Colonic mucosa (tissue), 4 donors: ENCODE data around the gene SYNE1. TPM values are rescaled to one million over a fixed set of nuclear protein-coding genes. Genes with fewer than 3 reads are reported as not detected.

ENCODE experiments used
- DNase-seq: peaks from one replicate; pipeline ENCODE4 v3.0.0-alpha.2; 2020
- H3K27ac ChIP-seq: fragments of 200-600 bp; one replicate; pipeline ENCODE4 v1.8.0; 2021
- H3K27me3 ChIP-seq: fragments of 200-600 bp; one replicate; pipeline ENCODE4 v1.8.0; 2021
- H3K36me3 ChIP-seq: fragments of 200-600 bp; one replicate; pipeline ENCODE4 v1.8.0; 2021
- H3K4me1 ChIP-seq: fragments of 200-600 bp; one replicate; pipeline ENCODE4 v1.8.0; 2021; ENCODE audit warnings: mild to moderate bottlenecking
- H3K4me3 ChIP-seq: fragments of 200-600 bp; one replicate; pipeline ENCODE4 v1.8.0; 2021
- H3K9ac ChIP-seq, 2 donors: one replicate each; pipeline ENCODE4 v1.7.0; 2013; ENCODE audit warnings: control low read depth in 2 of 2, low read depth in 2 of 2, low read length in 2 of 2
- H3K9me3 ChIP-seq: fragments of 200-600 bp; one replicate; pipeline ENCODE4 v1.8.0; 2021
- CTCF ChIP-seq: fragments of 200-600 bp; IDR thresholded peaks from one replicate; pipeline ENCODE4 v1.8.0; 2022; ENCODE audit warnings: antibody characterized with exemption, mild to moderate bottlenecking
- intact Hi-C: fragments of 100-400 bp; cut with DNase I; formaldehyde crosslinking; loops from one replicate; pipeline ENCODE4 v1.14.1; 2022
- total RNA-seq, 2 donors: library from RNA; stranded (reverse); fragmentation: NEBNext Ultra II Directional in 1 of 2; extraction: Animal tissue kit (Norgen Biotek cat#: 25700) in 1 of 2; gene quantifications; one replicate each; pipeline ENCODE4 v1.2.1, GENCODE V29; 2021
- donor health status: healthy.
- donor health status: DM: no; HTN: no; CAD: no.
- donor health status: DM: no; HTN: no; CAD: no.

Gene SYNE1
- total RNA-seq, 2 donors from 2014 or later, result 11.6 to 23.7 TPM

- H3K27ac ChIP-seq, result no peak overlapping the region
- TF ChIP-seq CTCF, result no peak
- H3K9ac ChIP-seq, result no peak overlapping the region
- intact Hi-C loops, result loop anchor here (5.0 to 10.0 kb wide), 2 partner anchors 355 to 448 kb away; no protein-coding TSS in a partner anchor
- H3K36me3 ChIP-seq, result no peaks in the 10 kb centered on the region
- no peak for DNase-seq
- H3K9me3 ChIP-seq, result no peaks in the 10 kb centered on the region
- H3K27me3 ChIP-seq, result no peaks in the 10 kb centered on the region
- H3K4me3 ChIP-seq, result no peak overlapping the region
- H3K4me1 ChIP-seq, result no peaks in the 10 kb centered on the region
Measured at GRCh38 chr6:152122434-152122833, 514.7 kb downstream of the SYNE1 start.

GRCh38 chr6:152121910-152122309 is 515.3 kb downstream of the SYNE1 start:
- intact Hi-C loops, result loop anchor here (5.0 to 10.0 kb wide), 2 partner anchors 355 to 447 kb away; no protein-coding TSS in a partner anchor
- Histone ChIP-seq H3K4me3 (no peak overlapping the region), H3K9me3 (no peaks in the 10 kb centered on the region), H3K9ac (no peak overlapping the region), H3K36me3 (no peaks in the 10 kb centered on the region), H3K4me1 (no peaks in the 10 kb centered on the region), H3K27ac (no peak overlapping the region), H3K27me3 (no peaks in the 10 kb centered on the region)
- TF ChIP-seq CTCF, result no peak
- DNase-seq, result no peak

- no peak for TF ChIP-seq CTCF
- no peak overlapping the region for H3K27ac ChIP-seq
- H3K4me1 ChIP-seq, result no peaks in the 10 kb centered on the region
- H3K9ac ChIP-seq, result no peak overlapping the region
- no peaks in the 10 kb centered on the region for H3K27me3 ChIP-seq
- intact Hi-C loops, result loop anchor here (5.0 to 10.0 kb wide), 2 partner anchors 353 to 445 kb away; no protein-coding TSS in a partner anchor
- DNase-seq, result no peak
- H3K9me3 ChIP-seq, result no peaks in the 10 kb centered on the region
- H3K36me3 ChIP-seq, result no peaks in the 10 kb centered on the region
- H3K4me3 ChIP-seq, result no peak overlapping the region
Measured at GRCh38 chr6:152119831-152120230, 517.3 kb downstream of the SYNE1 start.

GRCh38 chr6:152118678-152119077 is 518.5 kb downstream of the SYNE1 start:
- no peak for TF ChIP-seq CTCF
- H3K9ac ChIP-seq, result no peak overlapping the region
- DNase-seq, result no peak
- H3K36me3 ChIP-seq, result no peaks in the 10 kb centered on the region
- intact Hi-C loops, result no loop called here
- no peaks in the 10 kb centered on the region for H3K4me1 ChIP-seq
- H3K9me3 ChIP-seq, result no peaks in the 10 kb centered on the region
- no peak overlapping the region for H3K27ac ChIP-seq
- no peaks in the 10 kb centered on the region for H3K27me3 ChIP-seq
- H3K4me3 ChIP-seq, result no peak overlapping the region

- H3K9me3 ChIP-seq, result no peaks in the 10 kb centered on the region
- no peak overlapping the region for H3K27ac ChIP-seq
- H3K9ac ChIP-seq, result no peak overlapping the region
- H3K36me3 ChIP-seq, result no peaks in the 10 kb centered on the region
- TF ChIP-seq CTCF, result no peak
- intact Hi-C loops, result no loop called here
- H3K4me3 ChIP-seq, result no peak overlapping the region
- no peaks in the 10 kb centered on the region for H3K27me3 ChIP-seq
- DNase-seq, result no peak
- H3K4me1 ChIP-seq, result no peaks in the 10 kb centered on the region
Measured at GRCh38 chr6:152118224-152118623, 518.9 kb downstream of the SYNE1 start.
